Measurements from ENCODE around the gene HERPUD1. TPM values are rescaled to one million over a fixed set of nuclear protein-coding genes. Genes with fewer than 3 reads are reported as not detected.
A peak's percentile ranks its signal among the peaks of the same experiment; 100 is the strongest.

Gene HERPUD1
- total and polyA plus RNA-seq, 9 of the 15 experiments (the other 6 are each of a cell fraction or from before 2014, with no cell fraction given): 14.2 to 60.7 (median 37.4) TPM

GRCh38 chr16:56950881-56951771 lies 19.2 kb downstream of the HERPUD1 start (continued):
- 0 out of 2 replicates have a peak, but pooled peaks have one; percentile 24 for TF ChIP-seq ARID2 (IDR thresholded peaks at IDR 0.05)
- TF ChIP-seq NCOA1 (IDR thresholded peaks at IDR 0.05; ENCODE audit: low read depth): no peak
- TF ChIP-seq HNRNPLL (IDR thresholded peaks at IDR 0.05; ENCODE audit: low read depth, low read length, poor library complexity, severe bottlenecking): no peak
- TF ChIP-seq ZKSCAN3 (CRISPR knock-in tag; IDR thresholded peaks at IDR 0.05): no peak
- no peak for TF ChIP-seq ELF4 (CRISPR knock-in tag; IDR thresholded peaks at IDR 0.05)
- TF ChIP-seq, protein P1, sequence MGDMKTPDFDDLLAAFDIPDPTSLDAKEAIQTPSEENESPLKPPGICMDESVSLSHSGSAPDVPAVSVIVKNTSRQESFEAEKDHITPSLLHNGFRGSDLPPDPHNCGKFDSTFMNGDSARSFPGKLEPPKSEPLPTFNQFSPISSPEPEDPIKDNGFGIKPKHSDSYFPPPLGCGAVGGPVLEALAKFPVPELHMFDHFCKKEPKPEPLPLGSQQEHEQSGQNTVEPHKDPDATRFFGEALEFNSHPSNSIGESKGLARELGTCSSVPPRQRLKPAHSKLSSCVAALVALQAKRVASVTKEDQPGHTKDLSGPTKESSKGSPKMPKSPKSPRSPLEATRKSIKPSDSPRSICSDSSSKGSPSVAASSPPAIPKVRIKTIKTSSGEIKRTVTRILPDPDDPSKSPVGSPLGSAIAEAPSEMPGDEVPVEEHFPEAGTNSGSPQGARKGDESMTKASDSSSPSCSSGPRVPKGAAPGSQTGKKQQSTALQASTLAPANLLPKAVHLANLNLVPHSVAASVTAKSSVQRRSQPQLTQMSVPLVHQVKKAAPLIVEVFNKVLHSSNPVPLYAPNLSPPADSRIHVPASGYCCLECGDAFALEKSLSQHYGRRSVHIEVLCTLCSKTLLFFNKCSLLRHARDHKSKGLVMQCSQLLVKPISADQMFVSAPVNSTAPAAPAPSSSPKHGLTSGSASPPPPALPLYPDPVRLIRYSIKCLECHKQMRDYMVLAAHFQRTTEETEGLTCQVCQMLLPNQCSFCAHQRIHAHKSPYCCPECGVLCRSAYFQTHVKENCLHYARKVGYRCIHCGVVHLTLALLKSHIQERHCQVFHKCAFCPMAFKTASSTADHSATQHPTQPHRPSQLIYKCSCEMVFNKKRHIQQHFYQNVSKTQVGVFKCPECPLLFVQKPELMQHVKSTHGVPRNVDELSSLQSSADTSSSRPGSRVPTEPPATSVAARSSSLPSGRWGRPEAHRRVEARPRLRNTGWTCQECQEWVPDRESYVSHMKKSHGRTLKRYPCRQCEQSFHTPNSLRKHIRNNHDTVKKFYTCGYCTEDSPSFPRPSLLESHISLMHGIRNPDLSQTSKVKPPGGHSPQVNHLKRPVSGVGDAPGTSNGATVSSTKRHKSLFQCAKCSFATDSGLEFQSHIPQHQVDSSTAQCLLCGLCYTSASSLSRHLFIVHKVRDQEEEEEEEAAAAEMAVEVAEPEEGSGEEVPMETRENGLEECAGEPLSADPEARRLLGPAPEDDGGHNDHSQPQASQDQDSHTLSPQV (IDR thresholded peaks at IDR 0.05): no peak
- peak; percentile 38; the same call in 1 of the 2 replicates for TF ChIP-seq CREM (IDR thresholded peaks at IDR 0.05; ENCODE audit: low read depth)
- no peak for TF ChIP-seq HOXB6 (CRISPR knock-in tag; IDR thresholded peaks at IDR 0.05; ENCODE audit: borderline replicate concordance)
- no peak for TF ChIP-seq ADNP (tag; IDR thresholded peaks at IDR 0.05)
- no peak for TF ChIP-seq ZSCAN32 (CRISPR knock-in tag; IDR thresholded peaks at IDR 0.05)
- TF ChIP-seq, protein P2, sequence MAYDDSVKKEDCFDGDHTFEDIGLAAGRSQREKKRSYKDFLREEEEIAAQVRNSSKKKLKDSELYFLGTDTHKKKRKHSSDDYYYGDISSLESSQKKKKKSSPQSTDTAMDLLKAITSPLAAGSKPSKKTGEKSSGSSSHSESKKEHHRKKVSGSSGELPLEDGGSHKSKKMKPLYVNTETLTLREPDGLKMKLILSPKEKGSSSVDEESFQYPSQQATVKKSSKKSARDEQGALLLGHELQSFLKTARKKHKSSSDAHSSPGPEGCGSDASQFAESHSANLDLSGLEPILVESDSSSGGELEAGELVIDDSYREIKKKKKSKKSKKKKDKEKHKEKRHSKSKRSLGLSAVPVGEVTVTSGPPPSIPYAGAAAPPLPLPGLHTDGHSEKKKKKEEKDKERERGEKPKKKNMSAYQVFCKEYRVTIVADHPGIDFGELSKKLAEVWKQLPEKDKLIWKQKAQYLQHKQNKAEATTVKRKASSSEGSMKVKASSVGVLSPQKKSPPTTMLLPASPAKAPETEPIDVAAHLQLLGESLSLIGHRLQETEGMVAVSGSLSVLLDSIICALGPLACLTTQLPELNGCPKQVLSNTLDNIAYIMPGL (CRISPR knock-in tag; IDR thresholded peaks at IDR 0.05): no peak
- no peak for TF ChIP-seq GTF2A2 (tag; IDR thresholded peaks at IDR 0.05)
- TF ChIP-seq ETV5 (CRISPR knock-in tag; IDR thresholded peaks at IDR 0.05; ENCODE audit: low read depth): no peak
- peak; percentile 60; the same call in 1 of the 2 replicates for TF ChIP-seq CTBP1 (IDR thresholded peaks at IDR 0.05; ENCODE audit: borderline replicate concordance)
- TF ChIP-seq ATF7 (IDR thresholded peaks at IDR 0.05): 0 out of 2 replicates have a peak, but pooled peaks have one; percentile 25
- no peak for TF ChIP-seq FOXK1 (CRISPR knock-in tag; IDR thresholded peaks at IDR 0.05; ENCODE audit: borderline replicate concordance)
- TF ChIP-seq SRF (CRISPR knock-in tag; IDR thresholded peaks at IDR 0.05): peak in 1 of 2 experiments; percentile 55; a peak in 1 of 4 replicates
- TF ChIP-seq ZNF639 (CRISPR knock-in tag; conservative IDR thresholded peaks at IDR 0.05 in 1 of 2, IDR thresholded peaks at IDR 0.05 in 1 of 2): no peak
- TF ChIP-seq RAD21 (CRISPR knock-in tag; conservative IDR thresholded peaks at IDR 0.05 in 1 of 2, IDR thresholded peaks at IDR 0.05 in 1 of 2): peak; percentile 64 to 86
- TF ChIP-seq TAF9B (IDR thresholded peaks at IDR 0.05; ENCODE audit: partially characterized antibody): no peak
